ENCODE results near the gene ADAMTS2.

- TF ChIP-seq CTCF (IDR thresholded peaks at IDR 0.05 in 8 of 11, conservative IDR thresholded peaks at IDR 0.05 in 3 of 11) (no peak), POLR2AphosphoS5 (IDR thresholded peaks at IDR 0.05) (peak in 1 of 3 donors; percentile 26), POLR2A (IDR thresholded peaks at IDR 0.05) (no peak)
Measured at GRCh38 chr5:179147991-179148702, 197.1 kb downstream of the ADAMTS2 start.
